Large intestine (tissue), 3 donors: ENCODE data around the gene SLC25A51. TPM values are rescaled to one million over a fixed set of nuclear protein-coding genes. Genes with fewer than 3 reads are reported as not detected.

Source experiments
- DNase-seq, 2 donors: peaks; one replicate each; pipeline versions ENCODE4 v3.0.0 to v3.0.0-alpha.2; 2013
- H3K27ac ChIP-seq: one replicate; pipeline ENCODE4 v1.5.1; 2013; ENCODE audit warnings: low read length
- H3K27me3 ChIP-seq: 2 replicates; pipeline ENCODE4 v1.6.1; 2013; ENCODE audit warnings: low read length; ENCODE audit not compliant: control insufficient read depth, insufficient read depth
- H3K36me3 ChIP-seq: 2 replicates; pipeline ENCODE4 v1.6.1; 2013; ENCODE audit warnings: low read length; ENCODE audit not compliant: control insufficient read depth, insufficient read depth
- H3K4me1 ChIP-seq: one replicate; pipeline ENCODE4 v1.6.1; 2013; ENCODE audit warnings: low read length; ENCODE audit not compliant: control insufficient read depth, insufficient read depth
- H3K4me3 ChIP-seq: one replicate; pipeline ENCODE4 v1.5.1; 2013; ENCODE audit warnings: low read length
- H3K9me3 ChIP-seq: one replicate; pipeline ENCODE4 v1.6.1; 2013; ENCODE audit warnings: mild to moderate bottlenecking, low read depth, low read length, moderate library complexity; ENCODE audit not compliant: control insufficient read depth
- WGBS: methylation state at CpG from one replicate; pipeline ENCODE4 v1.1.5; 2013; ENCODE audit warnings: low lambda C conversion rate; ENCODE audit not compliant: insufficient coverage; 5-methylcytosine and 5-hydroxymethylcytosine counted together
- polyA plus RNA-seq: library from polyadenylated mRNA; unstranded; fragments of 120-200 nt; gene quantifications from one replicate; pipeline ENCODE4 v1.2.1, GENCODE V29; 2013

Gene SLC25A51
- polyA plus RNA-seq, 1 donor = 21.7 TPM

GRCh38 chr9:37937366-37937765 lies 33.4 kb upstream of the SLC25A51 start:
- WGBS = no CpG with 5 or more reads among the region's 9 CpGs
- peak in 1 of 2 donors; percentile 27 for DNase-seq
- Histone ChIP-seq H3K27me3 (no peaks in the 10 kb centered on the region), H3K9me3 (no peaks in the 10 kb centered on the region), H3K4me1 (peaks cover 28% of the 10 kb centered on the region), H3K4me3 (no peak overlapping the region), H3K27ac (peak overlapping the region; percentile 26), H3K36me3 (peaks cover 23% of the 10 kb centered on the region)

- Histone ChIP-seq H3K4me1 (peaks cover 28% of the 10 kb centered on the region), H3K27me3 (no peaks in the 10 kb centered on the region), H3K9me3 (no peaks in the 10 kb centered on the region), H3K36me3 (peaks cover 22% of the 10 kb centered on the region), H3K4me3 (no peak overlapping the region), H3K27ac (peak overlapping the region; percentile 26)
- peak; percentile 80 to 87 for DNase-seq
- 0% methylated on average over 1 of the region's 4 CpGs for WGBS
Observed at GRCh38 chr9:37936965-37937364, 33.0 kb upstream of the SLC25A51 start.

- peaks cover 28% of the 10 kb centered on the region for H3K4me1 ChIP-seq
- no peaks in the 10 kb centered on the region for H3K9me3 ChIP-seq
- H3K4me3 ChIP-seq = no peak overlapping the region
- H3K27me3 ChIP-seq = no peaks in the 10 kb centered on the region
- H3K27ac ChIP-seq = no peak overlapping the region
- DNase-seq = no peak
- peaks cover 18% of the 10 kb centered on the region for H3K36me3 ChIP-seq
- WGBS = 60% methylated on average over 1 of the region's 5 CpGs
Observed at GRCh38 chr9:37936376-37936775, 32.4 kb upstream of the SLC25A51 start.

- WGBS = no CpG with 5 or more reads among the region's 14 CpGs
- peaks cover 21% of the 10 kb centered on the region for H3K4me1 ChIP-seq
- no peaks in the 10 kb centered on the region for H3K27me3 ChIP-seq
- H3K4me3 ChIP-seq = no peak overlapping the region
- DNase-seq = no peak
- H3K27ac ChIP-seq = no peak overlapping the region
- H3K9me3 ChIP-seq = no peaks in the 10 kb centered on the region
- H3K36me3 ChIP-seq = peaks cover 15% of the 10 kb centered on the region
Observed at GRCh38 chr9:37935096-37935495, 31.2 kb upstream of the SLC25A51 start.

GRCh38 chr9:37931592-37931991 lies 27.7 kb upstream of the SLC25A51 start:
- 100% methylated on average over 2 of the region's 5 CpGs for WGBS
- DNase-seq = no peak
- Histone ChIP-seq H3K27me3 (no peaks in the 10 kb centered on the region), H3K27ac (no peak overlapping the region), H3K4me3 (no peak overlapping the region), H3K4me1 (peaks cover 16% of the 10 kb centered on the region), H3K9me3 (no peaks in the 10 kb centered on the region), H3K36me3 (peaks cover 24% of the 10 kb centered on the region)

GRCh38 chr9:37929441-37929895 lies 25.5 kb upstream of the SLC25A51 start:
- Histone ChIP-seq H3K36me3 (peaks cover 25% of the 10 kb centered on the region), H3K27ac (no peak overlapping the region), H3K4me3 (no peak overlapping the region), H3K9me3 (no peaks in the 10 kb centered on the region), H3K4me1 (peaks cover 22% of the 10 kb centered on the region), H3K27me3 (no peaks in the 10 kb centered on the region)
- WGBS = no CpG with 5 or more reads among the region's 11 CpGs
- DNase-seq = no peak

- Histone ChIP-seq H3K36me3 (peaks cover 23% of the 10 kb centered on the region), H3K27ac (no peak overlapping the region)
Observed at GRCh38 chr9:37928552-37929430, 24.9 kb upstream of the SLC25A51 start.

GRCh38 chr9:37927601-37928551 lies 23.9 kb upstream of the SLC25A51 start:
- DNase-seq = peak; percentile 62 to 81
- Histone ChIP-seq H3K27ac (peak overlapping the region; percentile 13), H3K27me3 (no peaks in the 10 kb centered on the region), H3K9me3 (no peaks in the 10 kb centered on the region), H3K4me1 (peaks cover 28% of the 10 kb centered on the region), H3K36me3 (peaks cover 20% of the 10 kb centered on the region), H3K4me3 (no peak overlapping the region)
- WGBS = 43% methylated on average over 5 of the region's 13 CpGs

More at GRCh38 chr9:37928552-37929430, 24.9 kb upstream of the SLC25A51 start:
- WGBS = no CpG with 5 or more reads among the region's 20 CpGs
- Histone ChIP-seq H3K4me1 (peaks cover 22% of the 10 kb centered on the region), H3K27me3 (no peaks in the 10 kb centered on the region), H3K9me3 (no peaks in the 10 kb centered on the region), H3K4me3 (no peak overlapping the region)
- no peak for DNase-seq

- WGBS = no CpG with 5 or more reads among the region's 9 CpGs
- Histone ChIP-seq H3K4me1 (peaks cover 36% of the 10 kb centered on the region), H3K27ac (peak overlapping the region; percentile 7), H3K9me3 (no peaks in the 10 kb centered on the region), H3K4me3 (no peak overlapping the region), H3K27me3 (no peaks in the 10 kb centered on the region), H3K36me3 (peaks cover 20% of the 10 kb centered on the region)
- peak in 1 of 2 donors; percentile 54 for DNase-seq
Observed at GRCh38 chr9:37927132-37927531, 23.2 kb upstream of the SLC25A51 start.

GRCh38 chr9:37926737-37927118 lies 22.8 kb upstream of the SLC25A51 start:
- Histone ChIP-seq H3K36me3 (peaks cover 24% of the 10 kb centered on the region), H3K27me3 (no peaks in the 10 kb centered on the region), H3K4me3 (no peak overlapping the region), H3K27ac (no peak overlapping the region), H3K9me3 (no peaks in the 10 kb centered on the region), H3K4me1 (peaks cover 36% of the 10 kb centered on the region)
- DNase-seq = no peak
- WGBS = no CpG with 5 or more reads among the region's 1 CpG
